GM19035 (cell line): ENCODE data around the gene DHRS2.
"Not testable (repeated sequence)": the region's sequence is repeated elsewhere in the genome, so short reads cannot be mapped to it uniquely, and the experiment has no call there.

Source experiments
- ATAC-seq: cut with Tn5 transposase; IDR thresholded peaks from one replicate; pipeline ENCODE4 v1.9.1; 2021; ENCODE audit not compliant: unreplicated experiment

DHRS2 gene

GRCh38 chr14:23632461-23633159 is 3.6 kb upstream of the DHRS2 start:
- no peak for ATAC-seq

GRCh38 chr14:23633160-23633701 is 2.9 kb upstream of the DHRS2 start:
- no peak for ATAC-seq

GRCh38 chr14:23634698-23635412 is 1.3 kb upstream of the DHRS2 start:
- not testable (repeated sequence) for ATAC-seq

GRCh38 chr14:23637312-23637654 is 1.1 kb downstream of the DHRS2 start:
- ATAC-seq: not testable (repeated sequence)

- not testable (repeated sequence) for ATAC-seq
These were observed 1.7 kb downstream of the DHRS2 start for GRCh38 chr14:23637655-23638413.

- no peak for ATAC-seq
These were observed 2.4 kb downstream of the DHRS2 start for GRCh38 chr14:23638414-23639047.

GRCh38 chr14:23639048-23639890 is 3.1 kb downstream of the DHRS2 start:
- no peak for ATAC-seq

- no peak for ATAC-seq
These were observed 3.8 kb downstream of the DHRS2 start for GRCh38 chr14:23639891-23640523.

GRCh38 chr14:23640524-23641141 is 4.5 kb downstream of the DHRS2 start:
- no peak for ATAC-seq

GRCh38 chr14:23641180-23641914 is 5.2 kb downstream of the DHRS2 start:
- no peak for ATAC-seq

GRCh38 chr14:23641915-23642588 is 5.9 kb downstream of the DHRS2 start:
- ATAC-seq: no peak

- no peak for ATAC-seq
These were observed 7.5 kb downstream of the DHRS2 start for GRCh38 chr14:23643533-23644194.

GRCh38 chr14:23644195-23644918 is 8.2 kb downstream of the DHRS2 start:
- no peak for ATAC-seq

GRCh38 chr14:23644919-23645336 is 8.8 kb downstream of the DHRS2 start:
- no peak for ATAC-seq

- no peak for ATAC-seq
These were observed 9.3 kb downstream of the DHRS2 start for GRCh38 chr14:23645504-23645811.

- ATAC-seq: no peak
These were observed 9.9 kb downstream of the DHRS2 start for GRCh38 chr14:23645812-23646647.
